ENCODE measurements around the gene PCYOX1L. TPM values are rescaled to one million over a fixed set of nuclear protein-coding genes. Genes with fewer than 3 reads are reported as not detected.

PCYOX1L gene
- polyA plus RNA-seq, 1 experiment = 12.8 TPM

GRCh38 chr5:149358868-149359495, 1.1 kb downstream of the PCYOX1L start:
- POLR2A ChIA-PET = no interaction called here
- no peak for DNase-seq (ENCODE audit: low read depth)
- Histone ChIP-seq H3K27me3 (ENCODE audit: control insufficient read depth, insufficient read depth, low read length) (no peaks in the 10 kb centered on the region), H3K36me3 (ENCODE audit: control insufficient read depth, insufficient read depth, low read length) (peaks cover 8% of the 10 kb centered on the region; the same call in 1 of the 2 replicates), H3K4me3 (ENCODE audit: low read depth, low read length) (no peak overlapping the region)
- CTCF ChIA-PET = interaction anchor here (1.9 to 8.4 kb wide), 2 partner anchors 8 to 75 kb away, joined by 5 to 64 read pairs; no protein-coding TSS in a partner anchor
- no peak for TF ChIP-seq CTCF (IDR thresholded peaks at IDR 0.05; ENCODE audit: insufficient read depth, low read depth, low read length)

- Histone ChIP-seq H3K36me3 (ENCODE audit: control insufficient read depth, insufficient read depth, low read length) (peaks cover 2% of the 10 kb centered on the region; the same call in 1 of the 2 replicates), H3K27me3 (ENCODE audit: control insufficient read depth, insufficient read depth, low read length) (no peaks in the 10 kb centered on the region), H3K4me3 (ENCODE audit: low read depth, low read length) (no peak overlapping the region)
- TF ChIP-seq CTCF (IDR thresholded peaks at IDR 0.05; ENCODE audit: insufficient read depth, low read depth, low read length) = no peak
- CTCF ChIA-PET = interaction anchor here (0.7 to 17.0 kb wide), 6 partner anchors 8 to 258 kb away, joined by 3 to 289 read pairs (median 5); no protein-coding TSS in a partner anchor
- no peak for DNase-seq (ENCODE audit: low read depth)
- POLR2A ChIA-PET = no interaction called here
These were observed 2.4 kb downstream of the PCYOX1L start for GRCh38 chr5:149360272-149360671.

- TF ChIP-seq CTCF (IDR thresholded peaks at IDR 0.05; ENCODE audit: insufficient read depth, low read depth, low read length) = no peak
These were observed 4.7 kb downstream of the PCYOX1L start for GRCh38 chr5:149362541-149362940.

GRCh38 chr5:149363358-149363757, 5.5 kb downstream of the PCYOX1L start:
- H3K27me3 ChIP-seq (ENCODE audit: control insufficient read depth, insufficient read depth, low read length) = no peaks in the 10 kb centered on the region
- no peak overlapping the region for H3K4me3 ChIP-seq (ENCODE audit: low read depth, low read length)
- TF ChIP-seq CTCF (IDR thresholded peaks at IDR 0.05; ENCODE audit: insufficient read depth, low read depth, low read length) = no peak
- CTCF ChIA-PET = interaction anchor here (4.4 to 17.0 kb wide), 2 partner anchors 9 to 45 kb away, joined by 24 to 289 read pairs; no protein-coding TSS in a partner anchor
- POLR2A ChIA-PET = no interaction called here
- no peak for DNase-seq (ENCODE audit: low read depth)
- H3K36me3 ChIP-seq (ENCODE audit: control insufficient read depth, insufficient read depth, low read length) = no peaks in the 10 kb centered on the region

More at GRCh38 chr5:149362541-149362940, 4.7 kb downstream of the PCYOX1L start:
- ChIA-PET POLR2A (no interaction called here), CTCF (interaction anchor here (4.4 to 17.0 kb wide), 2 partner anchors 9 to 45 kb away, joined by 24 to 289 read pairs; no protein-coding TSS in a partner anchor)
- DNase-seq (ENCODE audit: low read depth) = no peak
- Histone ChIP-seq H3K36me3 (ENCODE audit: control insufficient read depth, insufficient read depth, low read length) (no peaks in the 10 kb centered on the region), H3K4me3 (ENCODE audit: low read depth, low read length) (no peak overlapping the region), H3K27me3 (ENCODE audit: control insufficient read depth, insufficient read depth, low read length) (no peaks in the 10 kb centered on the region)

GRCh38 chr5:149363936-149364335, 6.1 kb downstream of the PCYOX1L start:
- no peak overlapping the region for H3K4me3 ChIP-seq (ENCODE audit: low read depth, low read length)
- no peak for DNase-seq (ENCODE audit: low read depth)
- no peaks in the 10 kb centered on the region; the same call in 1 of the 2 replicates for H3K36me3 ChIP-seq (ENCODE audit: control insufficient read depth, insufficient read depth, low read length)
- POLR2A ChIA-PET = no interaction called here
- CTCF ChIA-PET = interaction anchor here (0.6 to 17.0 kb wide), 4 partner anchors 8 to 141 kb away, joined by 3 to 289 read pairs (median 14); no protein-coding TSS in a partner anchor
- H3K27me3 ChIP-seq (ENCODE audit: control insufficient read depth, insufficient read depth, low read length) = no peaks in the 10 kb centered on the region
- no peak for TF ChIP-seq CTCF (IDR thresholded peaks at IDR 0.05; ENCODE audit: insufficient read depth, low read depth, low read length)
